GM12874 (cell line): ENCODE measurements around the gene RPL36A.

ENCODE experiments used
- TF ChIP-seq, protein P1 (sequence below): IDR thresholded peaks from 2 replicates; pipeline ENCODE4 v1.5.1; 2011; ENCODE audit warnings: low read depth, mild to moderate bottlenecking, control low read depth, low read length, moderate library complexity; ENCODE audit not compliant: insufficient read depth

RPL36A gene

DNA sequence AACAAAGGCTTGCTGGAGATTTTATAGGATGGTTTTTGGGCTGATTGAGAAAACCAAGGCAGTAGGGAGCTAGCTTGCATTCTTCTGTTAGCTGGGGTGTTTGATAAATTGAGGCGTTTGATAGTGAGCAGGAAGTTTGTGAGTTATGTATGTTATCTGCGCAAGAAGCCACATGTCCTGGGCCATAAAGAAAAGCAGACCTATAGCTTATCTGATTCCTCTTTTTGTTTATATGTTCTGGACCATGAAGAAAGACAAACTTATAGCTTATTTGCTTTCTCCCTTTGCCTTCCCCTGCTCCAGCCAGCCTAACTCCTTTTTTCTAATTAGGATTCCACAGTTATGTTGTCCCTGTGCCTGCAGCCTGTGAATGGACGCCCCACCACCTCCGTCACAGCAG, 26.4 kb downstream of the RPL36A start:
- TF ChIP-seq, protein P1, sequence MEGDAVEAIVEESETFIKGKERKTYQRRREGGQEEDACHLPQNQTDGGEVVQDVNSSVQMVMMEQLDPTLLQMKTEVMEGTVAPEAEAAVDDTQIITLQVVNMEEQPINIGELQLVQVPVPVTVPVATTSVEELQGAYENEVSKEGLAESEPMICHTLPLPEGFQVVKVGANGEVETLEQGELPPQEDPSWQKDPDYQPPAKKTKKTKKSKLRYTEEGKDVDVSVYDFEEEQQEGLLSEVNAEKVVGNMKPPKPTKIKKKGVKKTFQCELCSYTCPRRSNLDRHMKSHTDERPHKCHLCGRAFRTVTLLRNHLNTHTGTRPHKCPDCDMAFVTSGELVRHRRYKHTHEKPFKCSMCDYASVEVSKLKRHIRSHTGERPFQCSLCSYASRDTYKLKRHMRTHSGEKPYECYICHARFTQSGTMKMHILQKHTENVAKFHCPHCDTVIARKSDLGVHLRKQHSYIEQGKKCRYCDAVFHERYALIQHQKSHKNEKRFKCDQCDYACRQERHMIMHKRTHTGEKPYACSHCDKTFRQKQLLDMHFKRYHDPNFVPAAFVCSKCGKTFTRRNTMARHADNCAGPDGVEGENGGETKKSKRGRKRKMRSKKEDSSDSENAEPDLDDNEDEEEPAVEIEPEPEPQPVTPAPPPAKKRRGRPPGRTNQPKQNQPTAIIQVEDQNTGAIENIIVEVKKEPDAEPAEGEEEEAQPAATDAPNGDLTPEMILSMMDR = no peak

DNA sequence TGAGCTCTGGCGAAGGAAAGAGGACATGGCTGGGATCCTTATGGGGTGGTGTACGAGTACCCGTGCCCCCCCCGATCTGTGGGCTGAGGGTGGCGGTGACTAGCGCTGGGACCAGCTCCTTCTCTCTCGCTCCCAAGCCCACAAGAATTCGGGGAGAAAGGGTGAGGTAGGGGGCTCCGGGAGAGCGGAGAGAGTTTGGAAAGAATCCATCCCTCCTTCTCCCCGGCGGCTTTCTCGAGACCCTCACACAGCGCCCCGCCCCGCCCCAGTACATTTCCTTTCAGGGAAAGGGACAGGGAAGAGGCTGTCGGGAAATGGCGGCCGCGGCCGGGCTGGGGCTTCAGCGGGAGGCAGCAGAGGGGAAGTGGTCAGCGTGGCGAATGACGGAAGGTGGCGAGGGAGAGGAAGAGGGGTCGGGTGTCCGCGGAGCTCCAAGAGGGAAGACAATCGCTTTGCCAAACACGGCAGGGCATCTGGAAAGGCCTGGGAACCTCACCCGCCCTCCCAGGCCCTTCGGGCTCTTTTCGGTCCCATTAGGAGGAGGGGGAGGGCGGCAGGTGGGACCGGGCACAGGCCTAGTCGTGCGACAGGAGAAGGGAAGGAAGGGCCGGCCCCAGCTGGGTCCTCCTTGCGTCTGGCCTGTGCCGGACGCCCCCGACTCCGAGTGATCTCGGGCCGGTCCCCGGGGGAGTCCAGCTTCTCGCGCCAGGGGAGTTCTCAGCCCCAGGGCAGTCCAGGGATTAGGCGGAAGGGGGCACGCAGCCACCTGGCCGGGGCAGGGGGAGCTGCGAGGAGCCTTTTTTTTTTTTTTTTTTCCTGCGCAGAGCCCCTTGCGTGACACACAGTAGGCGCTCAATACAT, 27.4 kb downstream of the RPL36A start:
- TF ChIP-seq, protein P1 = no peak

DNA sequence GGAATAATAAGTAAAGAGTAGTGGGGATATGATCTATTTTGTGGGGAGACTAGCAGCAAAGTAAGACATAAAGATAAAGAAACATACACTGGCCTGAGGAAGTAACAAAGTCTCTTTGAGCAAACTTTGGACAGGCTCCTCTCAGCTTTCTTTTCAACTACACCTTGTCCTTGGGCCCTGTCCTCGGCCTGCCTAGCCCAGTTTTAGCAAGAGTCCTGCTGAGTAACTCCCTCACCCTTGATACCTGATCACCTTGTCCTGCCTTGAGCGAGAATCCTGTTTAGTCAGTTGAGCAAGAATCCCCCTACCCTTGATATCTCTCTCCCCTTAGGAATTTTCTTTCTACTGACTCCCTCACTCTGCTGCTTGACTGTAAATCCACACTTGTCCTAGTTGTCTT, 28.7 kb downstream of the RPL36A start:
- TF ChIP-seq, protein P1 = no peak

DNA sequence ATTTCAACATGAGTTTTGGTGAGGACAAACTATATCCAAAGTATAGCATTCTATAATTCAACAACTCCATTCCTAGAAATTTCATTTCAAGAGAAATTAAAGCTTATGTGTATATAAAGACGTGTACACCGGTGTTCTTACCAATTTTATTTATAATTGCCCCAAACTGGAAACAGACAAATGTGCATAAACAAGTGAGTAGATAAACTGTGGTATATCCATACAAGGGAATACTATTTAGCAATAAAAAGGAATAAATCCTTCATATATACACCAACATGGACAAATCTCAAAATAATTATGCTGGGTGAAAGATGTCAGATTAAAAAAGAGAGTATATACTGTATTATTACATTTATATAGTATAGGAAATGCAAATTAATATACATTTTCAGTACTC, 37.1 kb downstream of the RPL36A start:
- TF ChIP-seq, protein P1 = no peak

DNA sequence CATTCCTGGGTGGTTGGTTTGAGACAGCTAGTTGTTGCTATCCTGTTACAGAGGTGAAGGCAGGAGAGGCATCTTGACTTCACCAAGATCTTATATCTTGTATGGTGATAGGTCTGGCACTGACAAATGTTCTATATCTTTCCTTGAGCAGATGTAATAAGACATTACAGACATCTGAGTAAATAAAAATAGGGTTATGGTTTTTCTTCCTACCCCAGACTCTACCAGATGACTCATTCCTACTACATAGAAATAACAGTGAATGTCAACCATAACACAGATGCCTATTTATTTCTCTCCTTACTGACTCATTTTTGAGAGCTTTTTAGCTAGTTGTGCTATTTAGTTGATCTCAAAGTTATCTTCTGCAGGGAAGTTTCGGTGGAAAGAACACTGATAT, 39.1 kb downstream of the RPL36A start:
- TF ChIP-seq, protein P1 = no peak

DNA sequence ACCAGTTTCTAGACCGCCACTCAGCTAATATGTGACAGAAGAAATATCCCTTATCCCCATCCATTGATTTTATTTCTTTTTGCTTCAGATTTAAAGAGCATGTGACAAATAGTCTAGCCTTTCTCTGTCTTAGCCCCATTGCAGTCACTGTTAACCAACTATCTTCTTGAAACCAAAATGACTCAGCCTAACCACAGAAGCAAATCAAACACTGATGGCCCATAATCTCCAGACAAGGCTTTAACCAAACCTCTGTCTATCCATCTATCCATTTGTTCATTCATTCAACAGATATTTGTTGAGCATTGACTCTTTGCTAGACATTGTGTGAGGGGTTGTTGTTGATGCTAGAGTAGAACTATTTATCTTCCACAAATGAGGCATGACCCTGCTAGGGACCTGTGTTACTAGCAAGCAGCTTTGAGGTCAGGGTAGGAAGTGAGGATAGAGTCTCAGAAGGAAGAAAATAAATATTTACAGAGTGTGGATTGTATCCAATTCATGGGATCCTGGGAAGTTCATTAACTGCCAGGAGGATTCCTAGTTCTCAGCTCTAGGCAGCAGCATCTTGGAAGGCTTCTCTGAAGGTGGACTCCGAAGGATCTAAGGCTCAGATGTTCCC, 39.8 kb downstream of the RPL36A start:
- TF ChIP-seq, protein P1 = no peak

DNA sequence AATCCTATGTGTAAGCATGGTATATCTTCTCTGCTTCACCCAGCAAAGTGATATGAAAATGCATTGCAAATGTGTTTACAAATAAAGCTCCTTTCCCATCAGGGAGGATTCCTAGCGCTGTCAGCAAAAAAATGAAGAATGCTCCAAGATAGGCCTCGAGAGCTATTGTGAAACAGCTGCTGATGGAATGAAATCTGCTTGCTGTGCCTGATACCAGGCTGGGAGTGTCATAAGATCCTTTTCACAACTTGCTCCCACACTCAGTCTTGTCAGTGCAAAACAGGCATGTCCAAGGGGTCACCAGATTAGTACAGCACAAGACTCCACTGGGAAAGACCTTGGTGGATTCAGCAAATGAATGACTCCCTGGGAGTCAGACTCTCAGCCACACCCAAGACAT, 51.3 kb downstream of the RPL36A start:
- TF ChIP-seq, protein P1 = no peak
